ENCODE data around the gene FHOD3. TPM values are rescaled to one million over a fixed set of nuclear protein-coding genes. Genes with fewer than 3 reads are reported as not detected.

The FHOD3 gene
- polyA plus RNA-seq, 2 of the 4 experiments (the other 2 are of a cell fraction) = 2.5 to 3.6 TPM

GRCh38 chr18:36316246-36316645 is 18.7 kb downstream of the FHOD3 start:
- Histone ChIP-seq H3K4me3 (no peak overlapping the region), H3K4me1 (no peaks in the 10 kb centered on the region; the same call in 2 of the 3 replicates), H3K4me2 (no peak overlapping the region), H3K9me3 (no peaks in the 10 kb centered on the region), H3K27ac (no peak overlapping the region)
- TF ChIP-seq PHF8 (IDR thresholded peaks at IDR 0.05; ENCODE audit: borderline replicate concordance, low read depth) = no peak
- no peak for TF ChIP-seq USF2 (IDR thresholded peaks at IDR 0.05)
- TF ChIP-seq RNF2 (IDR thresholded peaks at IDR 0.05; ENCODE audit: borderline replicate concordance, low read depth) = no peak
- no peak for TF ChIP-seq SREBF2 (IDR thresholded peaks at IDR 0.05)
- no peak for TF ChIP-seq MAX (IDR thresholded peaks at IDR 0.05)
- no peak for TF ChIP-seq HES2 (IDR thresholded peaks at IDR 0.05)
- TF ChIP-seq FOSL2 (IDR thresholded peaks at IDR 0.05) = no peak
- no peak for TF ChIP-seq FOSL2 (CRISPR knock-in tag; IDR thresholded peaks at IDR 0.05)
- no peak for TF ChIP-seq PBX3 (IDR thresholded peaks at IDR 0.05)
- no peak for TF ChIP-seq EHMT2 (IDR thresholded peaks at IDR 0.05; ENCODE audit: low read depth)
- TF ChIP-seq MYC (IDR thresholded peaks at IDR 0.05; ENCODE audit: borderline replicate concordance, low read length) = no peak
- TF ChIP-seq HEYL (CRISPR knock-in tag; IDR thresholded peaks at IDR 0.05) = no peak
- no peak for TF ChIP-seq MAZ (IDR thresholded peaks at IDR 0.05; ENCODE audit: borderline replicate concordance, low read depth, low read length)
- no peak for TF ChIP-seq REST (IDR thresholded peaks at IDR 0.05)
- no peak for TF ChIP-seq CEBPB (IDR thresholded peaks at IDR 0.05)
- TF ChIP-seq KDM1A (IDR thresholded peaks at IDR 0.05; ENCODE audit: low read depth) = no peak
- no peak for TF ChIP-seq FOXS1 (CRISPR knock-in tag; IDR thresholded peaks at IDR 0.05)
- no peak for TF ChIP-seq CHD2 (IDR thresholded peaks at IDR 0.05; ENCODE audit: low read length, partially characterized antibody)
- no peak for TF ChIP-seq NPAS2 (CRISPR knock-in tag; IDR thresholded peaks at IDR 0.05; ENCODE audit: borderline replicate concordance)
- TF ChIP-seq RCOR1 (IDR thresholded peaks at IDR 0.05; ENCODE audit: low read depth, low read length) = no peak
- DNase-seq (ENCODE audit: low read depth in 1 of 2, low spot score in 1 of 2) (no peak), ATAC-seq (no peak), FAIRE-seq (no peak)
- POLR2A ChIA-PET = no interaction called here
- 58% methylated on average over 2 of the region's 2 CpGs for WGBS (ENCODE audit: missing lambda C conversion rate)
- CTCF ChIA-PET = interaction anchor here (0.8 kb wide), 1 partner anchor 17 kb away, joined by 3 read pairs; no protein-coding TSS in a partner anchor
